Spleen (tissue), 11 donors: ENCODE measurements around the gene TWIST2. TPM values are rescaled to one million over a fixed set of nuclear protein-coding genes. Genes with fewer than 3 reads are reported as not detected.
A peak's percentile ranks its signal among the peaks of the same experiment; 100 is the strongest.

ENCODE experiments used
- DNase-seq: peaks from one replicate; pipeline ENCODE4 v3.0.0-alpha.2; 2020
- H3K27ac ChIP-seq, 8 donors: fragments of 200-600 bp; sonication (generic) in 7 of 8; 1 replicate in 4 of 8; 2 replicates in 4 of 8; pipeline versions ENCODE4 v1.5.0 to v1.8.0; 2016 to 2021; ENCODE audit warnings: inconsistent platforms in 4 of 8, mild to moderate bottlenecking in 4 of 8, moderate library complexity in 1 of 8
- H3K27me3 ChIP-seq, 7 donors: fragments of 200-600 bp; sonication (generic) in 6 of 7; replicated peaks in 1 of 7; 1 replicate in 4 of 7; 2 replicates in 3 of 7; pipeline versions ENCODE4 v1.5.0 to v1.8.0; 2016 to 2021; ENCODE audit warnings: inconsistent platforms in 3 of 7, mild to moderate bottlenecking in 1 of 7
- H3K36me3 ChIP-seq, 6 donors: fragments of 200-600 bp; sonication (generic) in 5 of 6; 1 replicate in 4 of 6; 2 replicates in 2 of 6; pipeline versions ENCODE4 v1.5.0 to v1.8.0; 2016 to 2021; ENCODE audit warnings: inconsistent platforms in 2 of 6
- H3K4me1 ChIP-seq, 6 donors: fragments of 200-600 bp; sonication (generic) in 5 of 6; 1 replicate in 3 of 6; 2 replicates in 3 of 6; pipeline versions ENCODE4 v1.5.0 to v1.8.0; 2016 to 2021; ENCODE audit warnings: inconsistent platforms in 3 of 6
- H3K4me3 ChIP-seq, 8 donors: fragments of 200-600 bp; sonication (generic) in 7 of 8; 1 replicate in 4 of 8; 2 replicates in 4 of 8; pipeline versions ENCODE4 v1.5.0 to v1.8.0; 2016 to 2021; ENCODE audit warnings: inconsistent platforms in 4 of 8, mild to moderate bottlenecking in 4 of 8, moderate library complexity in 2 of 8
- H3K9me3 ChIP-seq, 8 donors: fragments of 200-600 bp; sonication (generic) in 7 of 8; 1 replicate in 4 of 8; 2 replicates in 4 of 8; pipeline versions ENCODE4 v1.5.0 to v1.8.0; 2016 to 2021; ENCODE audit warnings: inconsistent platforms in 4 of 8
- CTCF ChIP-seq, 11 experiments: fragments of 200-600 bp in 7 of 11; fragments of 450-650 bp in 4 of 11; sonication (generic) in 4 of 11; IDR thresholded peaks in 8 of 11; conservative IDR thresholded peaks in 3 of 11; 1 replicate in 7 of 11; 2 replicates in 4 of 11; pipeline versions ENCODE4 v1.4.0 to v1.8.0; 2016 to 2021; ENCODE audit warnings: antibody characterized with exemption in 11 of 11, inconsistent platforms in 4 of 11, mild to moderate bottlenecking in 1 of 11
- POLR2A ChIP-seq, 3 donors: fragments of 450-650 bp; IDR thresholded peaks; one replicate each; pipeline ENCODE4 v1.5.1; 2017; ENCODE audit warnings: antibody characterized with exemption in 3 of 3, mild to moderate bottlenecking in 1 of 3
- POLR2AphosphoS5 ChIP-seq, 3 donors: sonication (generic); formaldehyde crosslinking; IDR thresholded peaks; one replicate each; pipeline ENCODE4 v1.5.1; 2017; ENCODE audit warnings: antibody characterized with exemption in 3 of 3
- WGBS, 5 donors: extraction: QIAGEN DNeasy Blood & Tissue Kit in 3 of 5; methylation state at CpG; one replicate each; pipeline versions ENCODE4 v1.1.5 to v1.1.7; 2013 to 2018; 5-methylcytosine and 5-hydroxymethylcytosine counted together
- intact Hi-C: fragments of 100-400 bp; cut with DNase I; formaldehyde crosslinking; loops from one replicate; pipeline ENCODE4 v1.15.0; 2023; ENCODE audit warnings: low total_unique reads
- polyA plus RNA-seq, 3 donors: library from polyadenylated mRNA; stranded (reverse); fragments of 200-250 nt; gene quantifications; one replicate each; pipeline ENCODE4 v1.2.1, GENCODE V29; 2013
- total RNA-seq, 7 donors: library from RNA; depleted of rRNA in 3 of 7; stranded (reverse); fragments of >200 nt in 3 of 7; fragmentation: NEBNext Ultra II Directional in 4 of 7; extraction: Animal tissue kit (Norgen Biotek cat#: 25700) in 4 of 7; gene quantifications; one replicate each; pipeline versions ENCODE4 v1.1.0 to v1.2.1, GENCODE V29; 2016 to 2021
- donor health status: healthy with polysubstance abuse.
- donor health status: DM: no; HTN: no; CAD: no; lungs with moderate emphysema.
- donor health status: DM: no; HTN: no; CAD: no.
- donor health status: Bipolar disorder and iron deficiency.
- donor health status: healthy.
- donor health status: DM: no; HTN: no; CAD: no.
- donor health status: DM: yes; HTN: yes; CAD: no.

Gene TWIST2
- total and polyA plus RNA-seq, 10 donors = 1.7 to 9.0 (median 2.4) TPM

- 73 to 89% (median 85%) methylated on average over 8 of the region's 8 CpGs for WGBS, 5 donors
These were observed 73.4 kb downstream of the TWIST2 start for GRCh38 chr2:238921259-238921658.

GRCh38 chr2:238921681-238922319 lies 73.9 kb downstream of the TWIST2 start:
- no peak for TF ChIP-seq CTCF (IDR thresholded peaks at IDR 0.05 in 8 of 11, conservative IDR thresholded peaks at IDR 0.05 in 3 of 11)
- TF ChIP-seq POLR2AphosphoS5 (IDR thresholded peaks at IDR 0.05) = no peak
- TF ChIP-seq POLR2A (IDR thresholded peaks at IDR 0.05) = no peak
- intact Hi-C loops = no loop called here
- Histone ChIP-seq H3K4me3 (no peak overlapping the region), H3K27me3 (peaks cover 0 to 33% (median 0%) of the 10 kb centered on the region in 7 donors), H3K36me3 (no peaks in the 10 kb centered on the region), H3K9me3 (no peaks in the 10 kb centered on the region), H3K27ac (no peak overlapping the region), H3K4me1 (no peaks in the 10 kb centered on the region)
- 75 to 82% (median 79%) methylated on average over 15 of the region's 15 CpGs for WGBS, 5 donors
- DNase-seq = peak; percentile 57

More at GRCh38 chr2:238921259-238921658, 73.4 kb downstream of the TWIST2 start:
- no peaks in the 10 kb centered on the region for H3K36me3 ChIP-seq
- H3K27me3 ChIP-seq = peaks cover 0 to 33% (median 0%) of the 10 kb centered on the region in 7 donors
- no peak overlapping the region for H3K27ac ChIP-seq
- H3K9me3 ChIP-seq = no peaks in the 10 kb centered on the region
- DNase-seq = peak; percentile 39
- no peak overlapping the region for H3K4me3 ChIP-seq
- TF ChIP-seq POLR2AphosphoS5 (IDR thresholded peaks at IDR 0.05) = no peak
- TF ChIP-seq POLR2A (IDR thresholded peaks at IDR 0.05) = no peak
- TF ChIP-seq CTCF (IDR thresholded peaks at IDR 0.05 in 8 of 11, conservative IDR thresholded peaks at IDR 0.05 in 3 of 11) = no peak
- no peaks in the 10 kb centered on the region for H3K4me1 ChIP-seq
- intact Hi-C loops = no loop called here

DNA sequence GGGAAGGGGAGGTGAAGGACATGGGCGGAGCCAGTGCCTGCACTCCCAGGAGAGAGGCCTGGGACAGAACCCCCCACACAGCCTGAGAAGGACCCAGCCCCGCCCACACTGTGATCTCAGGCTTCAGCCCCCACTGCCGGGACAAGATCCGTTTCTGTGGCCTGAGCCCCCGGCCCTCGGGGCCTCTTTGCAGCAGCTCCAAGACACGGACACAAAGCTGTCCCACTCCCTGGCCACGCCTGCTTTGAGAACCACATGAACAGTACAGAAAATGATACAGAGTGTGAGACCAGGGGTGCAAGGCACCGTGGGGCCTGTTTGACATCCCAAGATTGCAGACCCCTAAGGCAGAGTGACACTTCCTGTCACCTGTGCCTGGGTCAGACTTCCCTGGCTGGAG lies 74.5 kb downstream of the TWIST2 start:
- H3K27ac ChIP-seq = no peak overlapping the region
- 61 to 76% (median 63%) methylated on average over 9 of the region's 9 CpGs for WGBS, 5 donors
- H3K4me3 ChIP-seq = no peak overlapping the region
- H3K27me3 ChIP-seq = peaks cover 0 to 34% (median 0%) of the 10 kb centered on the region in 7 donors
- H3K4me1 ChIP-seq = no peaks in the 10 kb centered on the region
- no peak for TF ChIP-seq CTCF (IDR thresholded peaks at IDR 0.05 in 8 of 11, conservative IDR thresholded peaks at IDR 0.05 in 3 of 11)
- TF ChIP-seq POLR2A (IDR thresholded peaks at IDR 0.05) = no peak
- TF ChIP-seq POLR2AphosphoS5 (IDR thresholded peaks at IDR 0.05) = no peak
- H3K36me3 ChIP-seq = no peaks in the 10 kb centered on the region
- intact Hi-C loops = no loop called here
- DNase-seq = peak; percentile 54
- no peaks in the 10 kb centered on the region for H3K9me3 ChIP-seq

DNA sequence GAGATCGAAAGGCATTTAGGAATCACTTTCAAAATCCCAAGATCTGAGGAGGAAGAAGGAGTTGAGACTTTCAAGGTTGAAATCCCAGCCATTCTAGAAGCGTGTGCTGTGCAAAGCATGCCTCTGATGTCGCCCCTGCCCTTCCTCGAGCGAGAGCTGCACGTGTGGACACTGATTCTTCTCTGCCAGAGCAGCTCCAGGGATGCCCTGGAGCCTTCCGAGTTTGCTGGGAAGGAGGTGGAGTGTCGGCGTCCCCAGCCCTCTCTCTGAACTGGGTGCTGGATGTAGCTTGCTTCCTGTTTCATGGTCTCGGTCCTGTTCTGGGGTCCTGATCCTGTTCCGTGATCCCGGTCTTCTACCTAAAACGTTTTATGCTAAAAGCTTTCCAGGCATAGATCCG lies 76.1 kb downstream of the TWIST2 start:
- TF ChIP-seq CTCF (IDR thresholded peaks at IDR 0.05 in 8 of 11, conservative IDR thresholded peaks at IDR 0.05 in 3 of 11) = no peak
- no peak for TF ChIP-seq POLR2AphosphoS5 (IDR thresholded peaks at IDR 0.05)
- TF ChIP-seq POLR2A (IDR thresholded peaks at IDR 0.05) = no peak

More for the DNA sequence above, 76.1 kb downstream of the TWIST2 start:
- peak; percentile 56 for DNase-seq
- Histone ChIP-seq H3K27me3 (peaks cover 0 to 45% (median 0%) of the 10 kb centered on the region in 7 donors), H3K27ac (no peak overlapping the region), H3K36me3 (no peaks in the 10 kb centered on the region), H3K9me3 (no peaks in the 10 kb centered on the region), H3K4me3 (no peak overlapping the region), H3K4me1 (no peaks in the 10 kb centered on the region)
- WGBS, 5 donors = 75 to 88% (median 84%) methylated on average over 14 of the region's 14 CpGs
- intact Hi-C loops = no loop called here
